NCI-H748 treated with DMSO at 0.1 percent for 48 hours (cell line): ENCODE results near the gene ZNF358.

ENCODE experiments used
- DNase-seq: peaks from one replicate; lab custom pipeline; 2025; lab: John Stamatoyannopoulos, UW

ZNF358 gene

GRCh38 chr19:7520131-7521051, 4.5 kb downstream of the ZNF358 start:
- no peak for DNase-seq

GRCh38 chr19:7521551-7522071, 5.7 kb downstream of the ZNF358 start:
- no peak for DNase-seq

GRCh38 chr19:7522072-7522922, 6.4 kb downstream of the ZNF358 start, which contains the start of gene MCOLN1:
Gene MCOLN1, plus strand, starts transcription at chr19:7522624. Its CDS starts 127 bp downstream, at chr19:7522751.
- DNase-seq, result peak; percentile 72

DNA sequence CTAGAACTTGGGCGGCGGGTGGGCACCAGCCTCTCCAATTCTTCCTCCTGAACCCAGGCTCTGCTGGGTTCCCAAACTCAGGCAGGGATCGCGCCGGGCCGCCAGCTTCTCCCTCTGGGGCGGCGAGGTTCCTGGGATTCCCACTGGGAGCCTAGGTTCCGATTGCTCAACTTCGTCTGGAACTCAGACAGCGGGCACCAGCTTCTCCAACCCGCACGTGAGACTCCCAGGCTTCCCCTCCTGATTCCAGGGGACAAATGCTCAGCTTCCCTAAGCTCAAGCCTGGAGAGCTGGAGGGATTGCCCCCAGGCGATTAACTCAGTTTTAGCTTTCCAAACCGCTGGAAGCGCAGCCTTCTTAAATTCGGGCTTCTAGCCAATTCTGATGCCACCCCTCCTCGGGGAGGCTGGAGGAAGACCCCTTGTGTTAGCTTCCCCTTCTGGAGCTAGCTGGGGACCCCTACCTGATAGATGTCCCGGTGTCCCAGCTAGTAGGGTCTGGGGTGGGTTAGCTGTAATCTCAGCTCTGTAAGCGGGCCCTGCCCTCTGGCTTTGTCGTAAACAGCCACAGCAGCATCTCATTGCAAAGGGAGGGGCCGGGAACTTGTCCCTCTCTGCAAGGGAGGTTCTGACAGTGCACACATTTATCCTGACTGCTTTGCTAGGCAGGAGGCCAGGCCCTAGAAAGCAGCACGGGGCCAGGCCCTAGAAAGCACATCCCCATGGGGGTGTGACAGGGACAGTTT, 7.2 kb downstream of the ZNF358 start:
- no peak for DNase-seq

GRCh38 chr19:7524523-7524922, 8.6 kb downstream of the ZNF358 start:
- no peak for DNase-seq

GRCh38 chr19:7524992-7525739, 9.3 kb downstream of the ZNF358 start:
- no peak for DNase-seq

- DNase-seq, result no peak
Measured at GRCh38 chr19:7526059-7526929, 10.4 kb downstream of the ZNF358 start.

DNA sequence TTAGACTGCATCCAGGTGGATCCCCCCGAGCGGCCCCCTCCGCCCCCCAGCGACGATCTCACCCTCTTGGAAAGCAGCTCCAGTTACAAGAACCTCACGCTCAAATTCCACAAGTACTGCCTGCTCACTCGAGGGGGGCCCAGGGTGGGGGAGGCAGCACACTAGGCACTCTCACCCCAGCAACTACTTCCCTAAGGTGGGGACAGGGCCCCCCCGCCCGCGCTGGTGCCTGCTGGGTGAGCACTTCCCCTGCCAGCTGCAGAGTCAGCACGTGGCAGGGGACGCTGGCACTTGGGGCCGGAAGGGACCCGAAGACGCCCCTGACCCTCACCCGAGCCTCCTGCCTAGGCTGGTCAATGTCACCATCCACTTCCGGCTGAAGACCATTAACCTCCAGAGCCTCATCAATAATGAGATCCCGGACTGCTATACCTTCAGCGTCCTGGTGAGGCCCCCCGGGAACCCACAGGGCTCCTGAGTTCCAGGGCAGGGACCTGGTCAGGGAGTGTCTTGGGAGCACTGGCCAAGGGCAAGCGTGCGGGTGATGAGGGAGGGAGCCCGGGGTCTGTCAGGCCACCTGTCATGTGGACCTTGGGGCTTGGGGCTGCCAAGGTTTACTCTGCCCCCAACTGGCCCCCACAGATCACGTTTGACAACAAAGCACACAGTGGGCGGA, 11.8 kb downstream of the ZNF358 start:
- DNase-seq, result no peak

DNA sequence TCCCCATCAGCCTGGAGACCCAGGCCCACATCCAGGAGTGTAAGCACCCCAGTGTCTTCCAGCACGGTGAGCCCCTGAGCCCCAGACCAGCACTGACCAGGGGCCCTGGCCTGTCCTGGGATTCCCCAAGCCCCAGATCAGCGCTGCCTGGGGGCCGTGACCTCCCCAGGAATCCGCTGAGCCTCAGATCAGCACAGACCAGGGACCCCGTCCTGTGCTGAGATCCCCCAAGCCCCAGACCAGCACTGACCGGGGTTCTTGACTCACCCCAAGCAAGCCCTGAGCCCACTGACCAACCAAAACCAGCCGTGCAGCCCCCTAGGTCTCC, 12.3 kb downstream of the ZNF358 start:
- DNase-seq, result no peak

GRCh38 chr19:7528522-7529245, 12.8 kb downstream of the ZNF358 start:
- no peak for DNase-seq

DNA sequence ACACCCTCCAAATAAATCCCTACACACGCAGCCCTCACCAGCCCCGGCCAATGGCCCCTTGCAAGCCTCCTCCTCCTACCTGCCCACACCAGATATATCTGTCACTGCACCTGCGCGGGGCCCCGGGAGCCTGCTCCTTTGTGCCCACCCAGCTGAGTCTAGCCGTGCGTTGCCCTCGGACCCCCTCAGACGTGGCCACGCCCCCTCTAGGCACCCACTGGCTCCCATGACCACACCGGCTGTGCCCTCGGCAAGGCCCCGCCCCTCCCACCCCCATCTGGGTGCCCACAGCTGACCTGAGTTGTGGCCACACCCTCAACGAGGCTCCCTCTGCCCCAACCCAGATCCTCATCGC, 13.3 kb downstream of the ZNF358 start:
- DNase-seq, result no peak

DNA sequence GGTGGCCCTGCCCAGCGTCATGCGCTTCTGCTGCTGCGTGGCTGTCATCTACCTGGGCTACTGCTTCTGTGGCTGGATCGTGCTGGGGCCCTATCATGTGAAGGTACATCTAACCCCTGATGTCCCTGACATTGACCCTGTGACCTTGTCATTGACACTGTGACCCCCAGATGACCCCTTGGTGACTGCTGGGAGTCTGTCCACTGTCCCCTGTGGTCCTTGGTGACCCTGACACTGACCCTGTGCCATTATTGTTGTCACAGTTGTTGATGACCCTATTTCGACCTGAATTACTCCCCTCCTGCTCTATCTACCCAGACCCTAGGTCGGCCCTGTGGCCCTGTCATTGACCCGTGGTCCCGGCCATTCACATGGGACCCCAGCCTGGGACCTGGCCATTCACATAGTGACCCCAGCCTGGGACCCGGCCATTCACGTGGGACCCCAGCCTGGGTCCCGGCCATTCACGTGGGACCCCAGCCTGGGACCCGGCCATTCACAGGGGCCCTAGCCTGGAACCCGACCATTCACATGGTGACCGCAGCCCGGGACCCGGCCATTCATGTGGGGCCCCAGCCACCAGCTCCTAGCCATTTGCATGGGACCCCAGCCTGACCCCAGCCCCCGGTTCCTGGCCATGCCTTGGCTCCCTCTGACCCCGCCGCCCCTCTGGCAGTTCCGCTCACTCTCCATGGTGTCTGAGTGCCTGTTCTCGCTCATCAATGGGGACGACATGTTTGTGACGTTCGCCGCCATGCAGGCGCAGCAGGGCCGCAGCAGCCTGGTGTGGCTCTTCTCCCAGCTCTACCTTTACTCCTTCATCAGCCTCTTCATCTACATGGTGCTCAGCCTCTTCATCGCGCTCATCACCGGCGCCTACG, 13.9 kb downstream of the ZNF358 start:
- DNase-seq, result no peak

DNA sequence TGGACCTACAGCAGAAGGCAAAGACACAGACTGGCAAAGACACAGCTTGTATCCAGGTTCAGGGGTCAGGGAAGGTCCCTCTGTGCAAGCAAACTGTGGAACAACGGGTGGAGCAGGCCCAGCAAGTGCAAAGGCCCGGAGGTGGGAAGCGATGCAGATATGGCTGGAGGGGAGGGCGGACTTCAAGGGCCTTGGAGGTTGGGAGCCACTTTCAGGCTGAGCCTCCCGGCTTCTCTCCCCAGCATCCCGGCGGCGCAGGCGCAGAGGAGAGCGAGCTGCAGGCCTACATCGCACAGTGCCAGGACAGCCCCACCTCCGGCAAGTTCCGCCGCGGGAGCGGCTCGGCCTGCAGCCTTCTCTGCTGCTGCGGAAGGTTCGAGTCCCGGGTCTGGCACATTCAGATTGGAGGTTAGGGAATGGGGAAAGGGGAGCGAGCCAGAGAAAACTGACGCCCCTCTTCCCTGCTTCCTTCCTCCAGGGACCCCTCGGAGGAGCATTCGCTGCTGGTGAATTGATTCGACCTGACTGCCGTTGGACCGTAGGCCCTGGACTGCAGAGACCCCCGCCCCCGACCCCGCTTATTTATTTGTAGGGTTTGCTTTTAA, 17.5 kb downstream of the ZNF358 start:
- DNase-seq, result no peak

- peak; percentile 27 for DNase-seq
Measured at GRCh38 chr19:7533925-7534480, 18.1 kb downstream of the ZNF358 start.

- DNase-seq, result no peak
Measured at GRCh38 chr19:7534531-7535046, 18.7 kb downstream of the ZNF358 start.

- peak; percentile 49 for DNase-seq
Measured at GRCh38 chr19:7535047-7535997, 19.4 kb downstream of the ZNF358 start, which contains the start of gene PNPLA6. Gene PNPLA6, plus strand, starts transcription at chr19:7535717. Its CDS starts 72 bp downstream, at chr19:7535789.
